SK-N-SH treated with all-trans-retinoic acid at 6 μM for 48 hours (cell line): ENCODE results near the gene AGAP1.

Experiments
- ARNTL ChIP-seq: fragments of 450-650 bp; formaldehyde crosslinking; IDR thresholded peaks from 2 replicates; pipeline ENCODE4 v1.5.0; 2020; ENCODE audit warnings: low read depth, mild to moderate bottlenecking, moderate library complexity, borderline replicate concordance
- CSDC2 ChIP-seq: fragments of 250-450 bp; sonication (Bioruptor Pico); IDR thresholded peaks from 2 replicates; pipeline ENCODE4 v1.5.0; 2020; ENCODE audit warnings: mild to moderate bottlenecking, moderate library complexity
- RARB ChIP-seq: fragments of 250-450 bp; sonication (Bioruptor Pico); IDR thresholded peaks from 2 replicates; pipeline ENCODE4 v1.8.0; 2021; ENCODE audit warnings: mild to moderate bottlenecking, moderate library complexity
- TCF4 ChIP-seq: fragments of 250-450 bp; sonication (Bioruptor Pico); IDR thresholded peaks from 2 replicates; pipeline ENCODE4 v1.8.0; 2021; ENCODE audit warnings: mild to moderate bottlenecking, moderate library complexity, borderline replicate concordance
- TF ChIP-seq, protein P1 (sequence below): fragments of 250-450 bp; sonication (Bioruptor Pico); IDR thresholded peaks from 2 replicates; pipeline ENCODE4 v1.5.1; 2020; ENCODE audit warnings: low read depth, mild to moderate bottlenecking, moderate library complexity
- TF ChIP-seq, protein P2 (sequence below): fragments of 250-450 bp; sonication (Bioruptor Pico); IDR thresholded peaks from 2 replicates; pipeline ENCODE4 v1.5.0; 2020; ENCODE audit warnings: mild to moderate bottlenecking, moderate library complexity

DNA sequence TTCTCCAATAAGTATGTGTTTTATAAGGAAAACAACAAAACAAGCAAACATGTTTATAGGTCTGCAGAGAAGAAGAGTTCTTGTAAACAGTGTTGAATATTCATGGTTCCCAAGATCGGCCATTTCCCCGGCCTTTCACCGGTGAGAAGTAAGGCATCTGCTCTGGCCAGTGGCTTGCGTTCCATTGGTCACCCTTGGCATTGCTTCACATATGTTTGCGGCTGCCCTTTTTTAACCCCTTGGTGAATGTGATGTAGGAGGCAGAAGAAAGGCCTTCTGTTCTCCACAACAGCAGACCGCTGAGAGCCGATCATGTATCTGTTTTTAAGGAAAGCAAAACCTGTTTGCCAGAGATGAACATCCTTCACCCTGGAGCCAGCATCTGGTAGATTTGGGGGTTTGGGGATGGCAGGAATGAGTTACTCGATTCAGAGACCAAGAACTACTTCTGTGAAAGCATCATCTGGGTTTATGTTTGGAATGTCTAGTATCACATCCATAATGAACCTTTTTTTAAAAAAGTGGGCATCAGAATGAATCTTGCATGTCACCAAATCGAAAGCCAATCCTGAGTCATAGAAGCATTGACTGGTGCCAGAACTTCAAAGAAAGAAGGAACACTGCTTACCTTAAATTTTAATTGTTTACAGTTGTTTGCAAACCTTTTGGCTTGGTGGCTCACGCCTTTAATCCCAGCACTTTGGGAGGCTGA lies 112.3 kb downstream of the AGAP1 start:
- TF ChIP-seq ARNTL (CRISPR knock-in tag) (no peak), CSDC2 (CRISPR knock-in tag) (no peak), TCF4 (CRISPR knock-in tag) (peak; percentile 8; the same call in 1 of the 2 replicates), RARB (CRISPR knock-in tag) (no peak)
- TF ChIP-seq, protein P1, sequence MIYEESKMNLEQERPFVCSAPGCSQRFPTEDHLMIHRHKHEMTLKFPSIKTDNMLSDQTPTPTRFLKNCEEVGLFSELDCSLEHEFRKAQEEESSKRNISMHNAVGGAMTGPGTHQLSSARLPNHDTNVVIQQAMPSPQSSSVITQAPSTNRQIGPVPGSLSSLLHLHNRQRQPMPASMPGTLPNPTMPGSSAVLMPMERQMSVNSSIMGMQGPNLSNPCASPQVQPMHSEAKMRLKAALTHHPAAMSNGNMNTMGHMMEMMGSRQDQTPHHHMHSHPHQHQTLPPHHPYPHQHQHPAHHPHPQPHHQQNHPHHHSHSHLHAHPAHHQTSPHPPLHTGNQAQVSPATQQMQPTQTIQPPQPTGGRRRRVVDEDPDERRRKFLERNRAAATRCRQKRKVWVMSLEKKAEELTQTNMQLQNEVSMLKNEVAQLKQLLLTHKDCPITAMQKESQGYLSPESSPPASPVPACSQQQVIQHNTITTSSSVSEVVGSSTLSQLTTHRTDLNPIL (CRISPR knock-in tag), result no peak
- TF ChIP-seq, protein P2, sequence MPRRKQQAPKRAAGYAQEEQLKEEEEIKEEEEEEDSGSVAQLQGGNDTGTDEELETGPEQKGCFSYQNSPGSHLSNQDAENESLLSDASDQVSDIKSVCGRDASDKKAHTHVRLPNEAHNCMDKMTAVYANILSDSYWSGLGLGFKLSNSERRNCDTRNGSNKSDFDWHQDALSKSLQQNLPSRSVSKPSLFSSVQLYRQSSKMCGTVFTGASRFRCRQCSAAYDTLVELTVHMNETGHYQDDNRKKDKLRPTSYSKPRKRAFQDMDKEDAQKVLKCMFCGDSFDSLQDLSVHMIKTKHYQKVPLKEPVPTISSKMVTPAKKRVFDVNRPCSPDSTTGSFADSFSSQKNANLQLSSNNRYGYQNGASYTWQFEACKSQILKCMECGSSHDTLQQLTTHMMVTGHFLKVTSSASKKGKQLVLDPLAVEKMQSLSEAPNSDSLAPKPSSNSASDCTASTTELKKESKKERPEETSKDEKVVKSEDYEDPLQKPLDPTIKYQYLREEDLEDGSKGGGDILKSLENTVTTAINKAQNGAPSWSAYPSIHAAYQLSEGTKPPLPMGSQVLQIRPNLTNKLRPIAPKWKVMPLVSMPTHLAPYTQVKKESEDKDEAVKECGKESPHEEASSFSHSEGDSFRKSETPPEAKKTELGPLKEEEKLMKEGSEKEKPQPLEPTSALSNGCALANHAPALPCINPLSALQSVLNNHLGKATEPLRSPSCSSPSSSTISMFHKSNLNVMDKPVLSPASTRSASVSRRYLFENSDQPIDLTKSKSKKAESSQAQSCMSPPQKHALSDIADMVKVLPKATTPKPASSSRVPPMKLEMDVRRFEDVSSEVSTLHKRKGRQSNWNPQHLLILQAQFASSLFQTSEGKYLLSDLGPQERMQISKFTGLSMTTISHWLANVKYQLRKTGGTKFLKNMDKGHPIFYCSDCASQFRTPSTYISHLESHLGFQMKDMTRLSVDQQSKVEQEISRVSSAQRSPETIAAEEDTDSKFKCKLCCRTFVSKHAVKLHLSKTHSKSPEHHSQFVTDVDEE (CRISPR knock-in tag), result no peak
